K562 (cell line): Measurements from ENCODE around the gene NAGPA. TPM values are rescaled to one million over a fixed set of nuclear protein-coding genes. Genes with fewer than 3 reads are reported as not detected.

ENCODE experiments used
- CHD1 ChIP-seq: fragments of 200-600 bp; sonication (generic); IDR thresholded peaks from one replicate; pipeline ENCODE4 v1.6.1; 2012; ENCODE audit warnings: mild to moderate bottlenecking, moderate library complexity, low read length, inconsistent platforms
- ELF1 ChIP-seq: fragments of 200-800 bp; sonication (Bioruptor generic); IDR thresholded peaks from 2 replicates; pipeline ENCODE4 v1.6.1; 2016; ENCODE audit warnings: missing genetic modification characterization, missing compliant biosample characterization
- ESRRB ChIP-seq: fragments of 250-450 bp; sonication (Bioruptor Pico); IDR thresholded peaks from 2 replicates; pipeline ENCODE4 v1.5.0; 2020; ENCODE audit warnings: mild to moderate bottlenecking, moderate library complexity, borderline replicate concordance
- HOXB6 ChIP-seq: fragments of 250-450 bp; sonication (Bioruptor Pico); IDR thresholded peaks from 2 replicates; pipeline ENCODE4 v1.5.1; 2022; ENCODE audit warnings: mild to moderate bottlenecking, borderline replicate concordance
- RCOR1 ChIP-seq, 2 experiments: IDR thresholded peaks; 2 replicates each; pipeline ENCODE4 v1.6.1; 2012; ENCODE audit warnings: low read depth in 2 of 2, low read length in 2 of 2, borderline replicate concordance in 1 of 2, improper control_type of control experiment in 1 of 2
- SMAD1 ChIP-seq: fragments of 150-350 bp; IDR thresholded peaks from 2 replicates; pipeline ENCODE4 v1.6.1; 2014; ENCODE audit warnings: low read length, low read depth; ENCODE audit not compliant: partially characterized antibody
- THAP12 ChIP-seq: fragments of 250-450 bp; sonication (Bioruptor Pico); IDR thresholded peaks from 2 replicates; pipeline ENCODE4 v1.9.0; 2021; ENCODE audit warnings: mild to moderate bottlenecking, inconsistent platforms
- polyA plus RNA-seq, 8 experiments: library from polyadenylated mRNA; depleted of rRNA in 4 of 8; stranded (reverse) in 5 of 8; unstranded in 3 of 8; fragments of >200 nt; fragmentation: Nextera tagmentation in 2 of 8; fragmentation: Illumina TruSeq in 1 of 8; extraction: Ambion mirVana in 2 of 8; extraction: Trizol in 1 of 8; gene quantifications; 2 replicates each; pipeline versions ENCODE4 v1.2.1 to v1.2.3, GENCODE V29; 2011 to 2014; ENCODE audit warnings: inconsistent platforms in 1 of 8, missing spikeins in 1 of 8
- total RNA-seq, 7 experiments: library from RNA; depleted of rRNA in 6 of 7; stranded (reverse); fragments of >200 nt in 6 of 7; fragmentation: Illumina TruSeq in 2 of 7; extraction: Trizol in 2 of 7; gene quantifications; 2 replicates each; pipeline versions ENCODE4 v1.2.1 to v1.2.3, GENCODE V29; 2011 to 2021; ENCODE audit warnings: low replicate concordance in 1 of 7

Gene NAGPA
- total and polyA plus RNA-seq, 9 of the 15 experiments (the other 6 are each of a cell fraction or from before 2014, with no cell fraction given), result 0.15 to 12.7 (median 4.6) TPM

- TF ChIP-seq SMAD1 (no peak), HOXB6 (no peak), ELF1 (no peak), ESRRB (no peak), CHD1 (no peak), THAP12 (CRISPR knock-in tag) (no peak), RCOR1 (IDR thresholded peaks at IDR 0.05; ENCODE audit: borderline replicate concordance in 1 of 2, low read depth in 2 of 2, low read length in 2 of 2) (no peak)
Observed at GRCh38 chr16:4980691-4981090, 53.0 kb downstream of the NAGPA start (continued).
